NCI-H2227 treated with DMSO at 0.1 percent for 48 hours (cell line): ENCODE measurements around the gene FGF11.

Source experiments
- DNase-seq: peaks from one replicate; lab custom pipeline; 2025; lab: John Stamatoyannopoulos, UW

The FGF11 gene

GRCh38 chr17:7431231-7431630 is 8.1 kb upstream of the FGF11 start:
- no peak for DNase-seq

- no peak for DNase-seq
These were observed 7.0 kb upstream of the FGF11 start for GRCh38 chr17:7432296-7432695.

DNA sequence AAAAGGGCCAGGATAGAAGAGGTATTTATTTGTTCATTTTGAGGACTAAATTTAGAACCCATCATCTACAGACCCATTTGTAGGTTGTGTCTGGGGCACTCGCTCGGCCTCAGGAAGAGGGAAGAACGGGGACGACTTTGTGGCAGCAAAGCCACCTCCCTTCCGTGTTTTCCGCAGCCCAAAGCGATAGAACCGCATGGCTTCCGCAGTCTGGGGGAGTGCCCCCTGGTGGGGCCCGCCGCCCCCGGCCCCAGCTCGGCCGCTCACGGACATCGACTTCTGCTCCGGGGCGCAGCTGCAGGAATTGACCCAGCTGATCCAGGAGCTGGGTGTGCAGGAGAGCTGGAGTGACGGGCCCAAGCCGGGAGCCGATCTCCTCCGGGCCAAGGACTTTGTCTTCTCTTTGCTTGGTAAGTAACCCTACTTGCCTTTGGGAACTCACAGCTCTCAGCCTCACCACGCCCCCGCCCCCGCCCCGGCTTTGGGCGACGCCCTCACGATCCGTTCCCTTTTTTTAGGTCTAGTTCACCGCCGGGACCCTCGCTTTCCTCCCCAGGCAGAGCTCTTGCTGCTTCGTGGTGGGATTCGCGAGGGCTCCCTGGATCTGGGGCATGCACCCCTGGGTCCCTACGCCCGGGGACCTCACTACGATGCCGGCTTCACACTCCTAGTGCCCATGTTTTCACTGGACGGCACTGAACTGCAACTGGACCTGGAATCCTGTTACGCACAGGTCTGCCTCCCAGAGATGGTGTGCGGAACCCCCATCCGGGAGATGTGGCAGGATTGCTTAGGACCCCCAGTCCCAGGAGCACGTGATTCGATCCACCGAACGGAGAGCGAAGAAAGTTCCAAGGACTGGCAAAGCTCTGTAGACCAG is 3.4 kb upstream of the FGF11 start:
- no peak for DNase-seq

DNA sequence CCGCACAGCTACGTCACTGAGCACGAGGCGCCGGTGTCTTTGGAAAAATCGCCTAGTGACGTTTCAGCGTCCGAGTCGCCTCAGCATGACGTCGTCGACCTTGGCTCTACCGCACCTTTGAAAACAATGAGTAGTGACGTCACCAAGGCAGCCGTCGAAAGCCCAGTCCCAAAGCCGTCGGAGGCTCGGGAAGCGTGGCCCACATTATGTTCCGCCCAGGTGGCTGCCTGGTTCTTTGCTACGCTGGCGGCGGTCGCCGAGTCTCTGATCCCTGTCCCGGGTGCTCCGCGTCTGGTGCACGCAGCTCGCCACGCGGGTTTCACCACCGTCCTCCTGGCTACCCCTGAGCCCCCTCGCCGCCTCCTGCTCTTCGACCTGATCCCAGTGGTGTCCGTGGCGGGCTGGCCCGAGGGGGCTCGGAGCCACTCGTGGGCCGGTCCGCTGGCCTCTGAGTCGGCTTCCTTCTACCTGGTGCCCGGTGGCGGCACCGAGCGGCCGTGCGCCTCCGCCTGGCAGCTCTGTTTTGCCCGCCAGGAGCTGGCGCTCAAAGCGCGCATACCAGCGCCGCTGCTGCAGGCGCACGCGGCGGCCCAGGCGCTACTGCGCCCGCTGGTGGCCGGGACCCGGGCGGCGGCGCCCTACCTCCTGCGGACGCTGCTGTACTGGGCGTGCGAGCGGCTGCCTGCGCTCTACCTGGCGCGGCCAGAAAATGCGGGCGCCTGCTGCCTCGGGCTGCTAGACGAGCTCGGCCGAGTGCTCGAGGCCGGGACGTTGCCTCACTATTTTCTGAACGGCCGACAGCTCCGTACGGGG is 2.5 kb upstream of the FGF11 start:
- DNase-seq = peak; percentile 35

- no peak for DNase-seq
These were observed 1.9 kb upstream of the FGF11 start for GRCh38 chr17:7437369-7437863.

- DNase-seq = peak; percentile 48
These were observed 1.2 kb upstream of the FGF11 start for GRCh38 chr17:7437950-7438614.

- DNase-seq = no peak
These were observed 454 bp upstream of the FGF11 start for GRCh38 chr17:7438656-7439460.

GRCh38 chr17:7440113-7440833 is 961 bp downstream of the FGF11 start:
- peak; percentile 80 for DNase-seq

- peak; percentile 80 for DNase-seq
These were observed 1.5 kb downstream of the FGF11 start for GRCh38 chr17:7440834-7441195.

DNA sequence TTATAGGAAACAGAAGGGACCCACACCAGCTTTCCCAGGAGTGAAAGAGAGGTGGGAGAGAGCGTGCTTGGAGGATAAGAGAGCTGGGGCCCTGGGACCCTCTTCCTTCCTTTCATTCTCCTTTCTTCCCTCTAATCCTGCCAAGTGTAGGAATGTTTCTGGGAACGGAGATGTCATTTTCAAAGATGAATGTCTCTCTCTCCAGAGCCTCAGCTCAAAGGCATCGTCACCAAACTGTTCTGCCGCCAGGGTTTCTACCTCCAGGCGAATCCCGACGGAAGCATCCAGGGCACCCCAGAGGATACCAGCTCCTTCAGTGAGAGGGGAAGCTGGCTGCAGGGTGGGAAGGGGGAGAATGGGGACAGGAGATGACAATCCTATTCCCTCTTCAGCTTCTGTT is 2.0 kb downstream of the FGF11 start:
- DNase-seq = no peak

DNA sequence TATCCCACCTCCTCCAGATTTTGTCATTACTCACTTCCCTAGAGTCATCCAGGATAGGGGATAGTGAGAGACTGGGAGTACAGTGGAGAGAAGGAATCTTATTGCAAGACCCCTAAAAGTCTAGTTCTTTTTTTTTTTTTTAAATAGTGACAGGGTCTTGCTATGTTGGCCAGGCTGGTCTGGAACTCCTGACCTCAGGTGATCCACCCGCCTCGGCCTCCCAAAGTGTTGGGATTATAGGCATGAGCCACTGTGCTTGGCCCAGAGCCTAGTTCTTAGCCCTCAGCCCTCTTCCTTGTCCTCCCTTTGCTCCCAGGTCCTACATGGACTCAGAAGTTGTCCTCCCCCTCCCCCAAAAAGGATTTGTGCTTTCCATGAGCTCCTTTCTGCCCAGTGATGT is 2.8 kb downstream of the FGF11 start:
- DNase-seq = no peak

GRCh38 chr17:7443499-7444485 is 4.5 kb downstream of the FGF11 start:
- no peak for DNase-seq

DNA sequence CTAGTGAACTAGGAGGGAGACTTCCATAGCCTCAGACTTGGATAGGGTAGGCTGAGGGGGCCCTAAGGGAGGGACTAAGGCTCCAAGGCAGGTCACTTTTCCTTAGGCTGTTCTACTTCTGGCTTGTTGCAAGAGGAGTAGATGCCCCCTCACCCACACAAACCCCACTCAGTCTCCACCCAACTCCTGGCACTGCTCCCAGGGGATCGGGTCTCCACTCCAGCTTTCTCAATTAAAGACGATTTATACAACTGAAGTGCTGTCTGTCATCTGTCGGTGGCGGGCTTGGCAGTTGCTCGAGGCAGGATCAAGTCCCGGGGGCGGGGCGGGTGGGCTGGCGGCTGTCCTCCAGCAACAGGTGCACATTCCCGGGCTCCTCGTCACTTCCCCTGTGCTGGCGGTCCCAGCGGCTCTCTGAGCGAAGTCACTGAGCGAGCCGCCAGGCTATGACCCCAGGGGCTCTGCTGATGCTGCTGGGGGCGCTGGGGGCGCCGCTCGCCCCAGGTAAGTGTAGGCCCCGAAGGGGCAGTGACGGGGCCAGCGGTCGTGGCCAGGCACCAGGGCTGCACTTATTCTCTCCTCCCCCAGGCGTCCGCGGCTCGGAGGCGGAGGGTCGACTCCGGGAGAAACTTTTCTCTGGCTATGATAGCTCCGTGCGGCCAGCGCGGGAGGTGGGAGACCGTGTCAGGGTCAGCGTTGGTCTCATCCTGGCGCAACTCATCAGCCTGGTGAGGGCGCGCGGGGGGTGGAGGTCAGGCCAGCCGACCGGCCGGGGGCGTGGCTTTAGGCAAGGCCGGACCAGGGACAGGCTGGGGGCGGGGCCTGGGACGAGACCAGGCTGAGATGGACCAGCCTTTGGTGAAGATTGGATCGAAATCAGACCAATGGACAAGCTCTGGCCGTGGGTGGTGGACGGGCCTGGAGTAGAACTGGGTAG is 5.6 kb downstream of the FGF11 start, which contains the start of gene CHRNB1:
Gene CHRNB1 (plus strand): TSS at position 380 of the 937 bp plus-strand sequence. CDS start 67 bp downstream, at position 447.
- peak; percentile 6 for DNase-seq

- DNase-seq = peak; percentile 37
These were observed 6.3 kb downstream of the FGF11 start for GRCh38 chr17:7445619-7445968.

GRCh38 chr17:7448461-7448860 is 9.1 kb downstream of the FGF11 start:
- DNase-seq = no peak

GRCh38 chr17:7459961-7460545 is 20.7 kb downstream of the FGF11 start:
- DNase-seq = no peak

DNA sequence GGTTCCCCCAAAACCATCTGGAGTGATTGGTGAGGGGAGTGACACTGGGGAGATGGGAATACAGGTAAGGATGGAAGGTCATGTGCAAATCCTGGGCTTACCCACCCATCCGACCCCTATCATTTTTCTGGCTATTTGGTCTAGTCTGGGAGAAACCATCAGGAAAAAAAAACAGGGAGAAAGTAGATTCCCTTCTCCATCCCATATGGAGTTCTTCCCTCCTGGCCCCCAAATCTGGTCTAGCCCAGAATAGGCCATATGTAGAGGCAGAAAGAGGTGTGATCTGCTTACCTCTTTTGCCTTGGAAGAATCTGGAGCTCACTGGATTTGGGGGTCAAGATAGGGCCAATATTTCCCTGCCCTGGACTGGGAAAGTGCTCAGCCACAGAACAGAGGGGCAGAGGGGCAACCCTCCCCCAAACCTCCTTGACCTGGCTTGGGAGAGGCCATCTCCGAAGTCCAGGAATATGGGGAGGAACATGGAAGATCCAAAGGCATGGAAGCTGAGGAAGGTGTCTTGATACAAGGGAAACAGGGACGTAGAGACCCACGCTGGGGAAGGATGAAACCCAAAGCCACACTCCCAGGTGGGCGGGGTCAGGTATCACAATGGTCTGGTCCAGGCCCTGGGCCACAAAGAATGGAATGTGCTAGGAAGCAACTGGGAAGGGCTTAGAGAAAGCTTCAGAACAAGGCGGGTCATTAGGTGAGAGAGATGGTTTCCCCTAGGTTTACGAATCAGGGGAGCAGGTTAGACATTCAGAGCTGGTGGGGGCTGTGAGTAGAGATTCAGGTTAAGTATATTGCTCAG is 21.7 kb downstream of the FGF11 start:
- DNase-seq = no peak
